Uterus (tissue), 2 donors: ENCODE results near the gene CADM2.

ENCODE experiments used
- CTCF ChIP-seq, 4 experiments: fragments of 200-600 bp in 2 of 4; fragments of 450-650 bp in 2 of 4; sonication (generic) in 2 of 4; IDR thresholded peaks; one replicate each; pipeline ENCODE4 v1.5.1; 2016 to 2019; ENCODE audit warnings: antibody characterized with exemption in 4 of 4, mild to moderate bottlenecking in 2 of 4, moderate library complexity in 1 of 4
- POLR2A ChIP-seq, 2 donors: fragments of 450-650 bp; IDR thresholded peaks; one replicate each; pipeline ENCODE4 v1.6.1; 2016; ENCODE audit warnings: antibody characterized with exemption in 2 of 2, mild to moderate bottlenecking in 1 of 2, moderate library complexity in 1 of 2

- TF ChIP-seq CTCF (IDR thresholded peaks at IDR 0.05): no peak
- TF ChIP-seq POLR2A (IDR thresholded peaks at IDR 0.05): no peak
Measured at GRCh38 chr3:85977615-85978338, 1019.0 kb downstream of the CADM2 start.
